Stomach smooth muscle (tissue), 2 donors: ENCODE results near the gene EXOC2.

Experiments used
- H3K27ac ChIP-seq: one replicate; pipeline ENCODE4 v1.7.0; 2013; ENCODE audit warnings: mild to moderate bottlenecking, low read length, inconsistent platforms
- H3K27me3 ChIP-seq, 2 donors: one replicate each; pipeline ENCODE4 v1.7.0; 2013; ENCODE audit warnings: low read length in 2 of 2; ENCODE audit not compliant: insufficient read depth in 2 of 2, control insufficient read depth in 1 of 2
- H3K36me3 ChIP-seq, 2 donors: one replicate each; pipeline ENCODE4 v1.7.0; 2013; ENCODE audit warnings: low read length in 2 of 2; ENCODE audit not compliant: control insufficient read depth in 2 of 2, insufficient read depth in 2 of 2
- H3K4me1 ChIP-seq: one replicate; pipeline ENCODE4 v1.7.0; 2013; ENCODE audit warnings: low read length; ENCODE audit not compliant: control insufficient read depth, insufficient read depth
- H3K4me3 ChIP-seq, 2 donors: one replicate each; pipeline ENCODE4 v1.7.0; 2013; ENCODE audit warnings: low read length in 2 of 2
- H3K9ac ChIP-seq, 2 donors: one replicate each; pipeline ENCODE4 v1.7.0; 2013; ENCODE audit warnings: low read length in 2 of 2, mild to moderate bottlenecking in 1 of 2
- H3K9me3 ChIP-seq, 2 donors: one replicate each; pipeline ENCODE4 v1.7.0; 2013; ENCODE audit warnings: low read length in 2 of 2; ENCODE audit not compliant: control insufficient read depth in 2 of 2
- donor health status: healthy.
- donor health status: Pancreatic carcinoma.

EXOC2 gene

GRCh38 chr6:498795-499231 is 194.1 kb downstream of the EXOC2 start:
- H3K9me3 ChIP-seq = no peaks in the 10 kb centered on the region
- H3K27ac ChIP-seq = no peak overlapping the region
- H3K36me3 ChIP-seq = peaks cover 20 to 22% of the 10 kb centered on the region in 2 donors
- no peaks in the 10 kb centered on the region for H3K4me1 ChIP-seq
- H3K27me3 ChIP-seq = no peaks in the 10 kb centered on the region
- no peak overlapping the region for H3K4me3 ChIP-seq
- no peak overlapping the region for H3K9ac ChIP-seq

DNA sequence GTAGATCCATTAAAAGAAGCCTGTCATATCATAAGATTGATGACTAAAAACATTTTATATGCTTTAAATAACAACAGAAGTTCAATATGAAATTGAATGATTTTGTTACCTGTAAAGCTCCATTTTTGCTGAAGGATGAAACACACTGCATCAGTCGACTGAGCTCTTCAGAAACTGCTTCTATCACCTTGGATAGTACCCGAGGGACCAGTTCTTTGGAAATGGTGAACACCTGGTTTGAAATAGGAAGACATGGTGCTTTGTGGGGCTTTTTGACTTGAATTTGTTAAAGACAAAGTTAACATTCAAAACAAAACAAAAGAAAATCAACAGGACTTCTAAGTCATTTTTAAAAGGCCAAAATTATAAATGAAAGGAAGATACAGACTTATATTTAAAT is 195.7 kb downstream of the EXOC2 start:
- Histone ChIP-seq H3K4me3 (no peak overlapping the region), H3K4me1 (no peaks in the 10 kb centered on the region), H3K27ac (no peak overlapping the region), H3K27me3 (no peaks in the 10 kb centered on the region), H3K9me3 (no peaks in the 10 kb centered on the region), H3K36me3 (peaks cover 18 to 28% of the 10 kb centered on the region in 2 donors), H3K9ac (no peak overlapping the region)

DNA sequence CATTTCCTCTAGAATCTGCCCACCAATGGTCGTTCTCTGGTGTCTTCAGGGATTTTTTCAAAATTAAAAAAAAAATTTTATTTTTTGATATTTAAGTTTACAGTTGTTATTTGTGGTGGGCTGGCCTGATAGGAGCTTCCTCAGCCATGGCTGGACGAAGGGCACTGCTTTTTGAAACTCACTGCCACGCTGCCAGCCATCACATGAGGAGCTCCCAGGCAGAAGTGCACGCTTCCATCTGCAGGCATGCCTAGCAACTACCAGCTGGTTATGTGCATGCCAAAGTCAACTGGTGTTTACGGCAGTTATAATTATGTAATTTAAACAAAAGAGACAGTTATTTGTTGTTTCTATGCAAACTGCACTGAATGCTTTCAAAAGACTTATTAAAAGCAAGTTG is 196.3 kb downstream of the EXOC2 start:
- Histone ChIP-seq H3K36me3 (peaks cover 20 to 28% of the 10 kb centered on the region in 2 donors), H3K4me1 (no peaks in the 10 kb centered on the region), H3K4me3 (no peak overlapping the region), H3K9ac (no peak overlapping the region), H3K27ac (no peak overlapping the region), H3K27me3 (no peaks in the 10 kb centered on the region), H3K9me3 (no peaks in the 10 kb centered on the region)

GRCh38 chr6:494394-494793 is 198.5 kb downstream of the EXOC2 start:
- no peaks in the 10 kb centered on the region for H3K9me3 ChIP-seq
- no peak overlapping the region for H3K4me3 ChIP-seq
- no peak overlapping the region for H3K27ac ChIP-seq
- H3K36me3 ChIP-seq = peaks cover 20 to 34% of the 10 kb centered on the region in 2 donors
- H3K4me1 ChIP-seq = no peaks in the 10 kb centered on the region
- no peak overlapping the region for H3K9ac ChIP-seq
- H3K27me3 ChIP-seq = no peaks in the 10 kb centered on the region

GRCh38 chr6:493840-494239 is 199.1 kb downstream of the EXOC2 start:
- Histone ChIP-seq H3K9ac (no peak overlapping the region), H3K27ac (no peak overlapping the region), H3K4me3 (no peak overlapping the region), H3K27me3 (no peaks in the 10 kb centered on the region), H3K4me1 (no peaks in the 10 kb centered on the region), H3K36me3 (peaks cover 17 to 31% of the 10 kb centered on the region in 2 donors), H3K9me3 (no peaks in the 10 kb centered on the region)

DNA sequence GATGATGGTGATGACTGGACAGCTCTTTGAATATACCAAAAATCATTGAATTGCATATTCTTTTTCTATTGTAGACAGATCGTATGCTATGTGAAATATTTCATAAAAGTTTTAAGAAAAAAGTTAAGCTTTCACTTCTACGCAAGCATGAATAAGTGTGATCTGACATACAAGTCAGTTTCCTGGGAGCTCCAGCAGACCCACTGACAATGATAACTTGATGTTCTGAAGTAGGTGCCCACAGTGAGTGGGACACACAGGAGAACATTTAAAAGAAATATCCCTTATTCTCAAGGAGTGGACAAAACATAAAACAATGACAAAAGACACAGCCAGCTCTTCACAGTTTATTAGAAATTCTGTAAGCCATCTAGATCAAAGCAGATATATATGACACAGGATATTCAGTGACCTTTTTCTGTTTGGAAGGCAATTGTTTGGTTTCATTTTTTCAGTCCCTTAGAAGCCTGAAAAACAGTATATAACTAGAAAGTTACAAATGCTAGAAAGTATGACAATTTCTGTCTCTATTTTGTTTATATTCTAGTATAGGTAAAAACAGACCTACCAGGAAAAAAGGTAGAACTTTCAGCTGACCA is 200.0 kb downstream of the EXOC2 start:
- Histone ChIP-seq H3K27ac (no peak overlapping the region), H3K9ac (no peak overlapping the region), H3K4me1 (no peaks in the 10 kb centered on the region), H3K27me3 (no peaks in the 10 kb centered on the region), H3K4me3 (no peak overlapping the region), H3K36me3 (peaks cover 15 to 32% of the 10 kb centered on the region in 2 donors), H3K9me3 (no peaks in the 10 kb centered on the region)

DNA sequence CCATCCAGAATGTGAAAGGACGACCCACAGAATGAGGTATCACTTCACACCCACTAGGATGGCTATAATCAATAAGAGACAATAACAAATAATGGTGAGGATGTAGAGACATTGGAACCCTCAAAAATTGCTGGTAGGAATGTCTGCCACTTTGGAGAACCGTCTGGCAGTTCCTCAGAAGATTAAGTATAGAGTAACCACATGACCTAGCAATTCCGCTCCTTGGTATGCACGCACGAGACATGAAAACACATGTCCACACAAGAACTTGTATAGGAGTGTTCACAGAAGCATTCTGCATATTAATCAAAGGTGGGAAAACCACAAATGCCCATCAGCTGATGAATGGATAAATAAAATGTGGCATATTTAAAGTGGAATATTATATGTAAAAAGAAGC is 200.8 kb downstream of the EXOC2 start:
- Histone ChIP-seq H3K27ac (no peak overlapping the region), H3K36me3 (peaks cover 14 to 34% of the 10 kb centered on the region in 2 donors), H3K4me1 (no peaks in the 10 kb centered on the region), H3K9ac (no peak overlapping the region), H3K9me3 (no peaks in the 10 kb centered on the region), H3K27me3 (no peaks in the 10 kb centered on the region), H3K4me3 (no peak overlapping the region)

GRCh38 chr6:491233-491632 is 201.7 kb downstream of the EXOC2 start:
- H3K36me3 ChIP-seq = peaks cover 14 to 30% of the 10 kb centered on the region in 2 donors
- no peaks in the 10 kb centered on the region for H3K27me3 ChIP-seq
- H3K4me1 ChIP-seq = no peaks in the 10 kb centered on the region
- H3K27ac ChIP-seq = no peak overlapping the region
- no peaks in the 10 kb centered on the region for H3K9me3 ChIP-seq
- no peak overlapping the region for H3K4me3 ChIP-seq
- H3K9ac ChIP-seq = no peak overlapping the region

- H3K4me1 ChIP-seq = no peaks in the 10 kb centered on the region
- H3K36me3 ChIP-seq = peaks cover 18 to 32% of the 10 kb centered on the region in 2 donors
- H3K27ac ChIP-seq = no peak overlapping the region
- no peak overlapping the region for H3K9ac ChIP-seq
- H3K9me3 ChIP-seq = no peaks in the 10 kb centered on the region
- H3K4me3 ChIP-seq = no peak overlapping the region
- H3K27me3 ChIP-seq = no peaks in the 10 kb centered on the region
Measured at GRCh38 chr6:490251-491037, 202.5 kb downstream of the EXOC2 start.

GRCh38 chr6:489762-490161 is 203.2 kb downstream of the EXOC2 start:
- Histone ChIP-seq H3K4me3 (no peak overlapping the region), H3K36me3 (peaks cover 22 to 36% of the 10 kb centered on the region in 2 donors), H3K4me1 (no peaks in the 10 kb centered on the region), H3K9me3 (no peaks in the 10 kb centered on the region), H3K9ac (no peak overlapping the region), H3K27me3 (no peaks in the 10 kb centered on the region), H3K27ac (no peak overlapping the region)

DNA sequence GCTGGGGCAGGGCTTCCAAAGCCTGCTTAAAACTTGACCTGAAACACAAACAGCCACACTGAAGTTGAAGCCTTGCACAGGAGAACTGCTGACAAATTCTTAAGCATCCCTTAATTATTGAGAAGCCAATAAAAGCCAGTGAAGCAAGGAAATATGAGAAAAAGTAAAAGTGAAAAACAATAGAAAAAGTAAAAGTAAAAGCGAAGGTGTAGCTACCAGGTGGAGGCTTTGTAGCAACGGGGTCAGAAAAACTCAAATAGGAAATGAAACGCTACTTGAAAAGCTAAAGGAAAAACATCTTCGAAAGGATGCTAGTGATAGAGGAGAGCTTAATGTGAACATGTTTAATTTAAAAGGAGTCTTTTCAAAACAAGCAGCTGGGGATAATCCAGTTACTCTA is 203.9 kb downstream of the EXOC2 start:
- no peak overlapping the region for H3K27ac ChIP-seq
- no peaks in the 10 kb centered on the region for H3K4me1 ChIP-seq
- no peak overlapping the region for H3K9ac ChIP-seq
- H3K9me3 ChIP-seq = no peaks in the 10 kb centered on the region
- no peaks in the 10 kb centered on the region for H3K27me3 ChIP-seq
- peaks cover 24 to 37% of the 10 kb centered on the region in 2 donors for H3K36me3 ChIP-seq
- no peak overlapping the region for H3K4me3 ChIP-seq
